GM06990 (cell line): ENCODE data around the gene APOD.

Experiments used
- DNase-seq: peaks from one replicate; pipeline ENCODE4 v3.0.0-alpha.2; 2011; ENCODE audit not compliant: insufficient read length; ENCODE audit errors: extremely low read depth
- H3K27me3 ChIP-seq: replicated peaks from 2 replicates; pipeline ENCODE4 v1.6.0; 2011; ENCODE audit warnings: low read length; ENCODE audit not compliant: control insufficient read depth, insufficient read depth
- H3K36me3 ChIP-seq: 2 replicates; pipeline ENCODE4 v1.5.1; 2011; ENCODE audit warnings: low read length; ENCODE audit not compliant: control insufficient read depth, insufficient read depth
- H3K4me3 ChIP-seq: replicated peaks from 2 replicates; pipeline ENCODE4 v1.5.1; 2011; ENCODE audit warnings: low read depth, mild to moderate bottlenecking, control low read depth, low read length
- CTCF ChIP-seq: IDR thresholded peaks from 2 replicates; pipeline ENCODE4 v1.5.1; 2011; ENCODE audit warnings: low read length, control low read depth, mild to moderate bottlenecking, inconsistent platforms; ENCODE audit not compliant: insufficient read depth, poor library complexity, severe bottlenecking

APOD gene

DNA sequence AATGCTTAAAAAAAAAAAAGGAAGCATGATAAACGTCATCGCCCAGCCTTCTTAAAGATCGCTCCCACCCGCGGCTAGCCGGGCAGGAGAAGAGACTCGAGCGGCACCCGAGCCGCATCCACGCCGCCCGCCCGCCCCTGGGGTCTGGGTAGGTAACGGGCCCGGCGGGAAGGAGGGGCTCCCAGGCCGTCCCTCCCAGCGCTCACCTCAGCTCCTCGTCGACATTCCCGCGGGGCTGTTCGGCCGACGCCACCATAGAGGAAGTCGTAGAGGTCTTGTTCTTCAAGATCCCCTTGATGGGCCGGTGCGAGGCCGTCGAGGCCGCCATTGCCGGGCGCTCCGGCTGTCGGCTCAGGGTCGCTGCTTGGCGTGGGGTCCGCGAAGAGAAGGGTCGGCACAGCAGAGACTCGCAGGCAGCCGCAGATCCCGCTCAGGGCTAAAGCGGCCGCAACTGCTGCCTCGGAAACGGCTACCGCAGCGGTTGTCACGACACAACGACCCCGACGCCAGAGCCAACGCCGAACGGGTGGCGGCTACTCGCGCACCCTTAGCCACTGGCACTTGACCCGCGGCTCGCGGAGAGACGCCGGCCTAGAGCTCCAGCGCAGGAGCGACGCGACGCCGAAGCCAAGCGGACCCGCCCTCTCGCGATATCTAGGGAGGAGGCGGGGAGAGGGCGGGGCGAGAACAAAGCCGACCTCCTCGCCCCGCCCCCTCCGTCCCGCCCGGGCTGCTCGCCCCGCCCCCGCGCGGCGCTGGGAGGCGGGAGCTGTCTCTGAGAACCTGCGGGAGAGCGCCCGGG, 40.8 kb downstream of the APOD start, which contains the start of gene PPP1R2:
Gene PPP1R2, minus strand, starts transcription at position 628 of the 802 bp plus-strand sequence. Its CDS starts 300 bp downstream, at position 328.
- Histone ChIP-seq H3K27me3 (no peaks in the 10 kb centered on the region), H3K4me3 (peak within 1 kb of the TSS; percentile 88), H3K36me3 (no peaks in the 10 kb centered on the region)
- no peak for TF ChIP-seq CTCF
- peak; percentile 92 for DNase-seq

- Histone ChIP-seq H3K4me3 (peak overlapping the region; percentile 88), H3K36me3 (no peaks in the 10 kb centered on the region), H3K27me3 (no peaks in the 10 kb centered on the region)
- TF ChIP-seq CTCF, result no peak
- DNase-seq, result peak; percentile 22
Measured at GRCh38 chr3:195542316-195542697, 41.4 kb downstream of the APOD start.

DNA sequence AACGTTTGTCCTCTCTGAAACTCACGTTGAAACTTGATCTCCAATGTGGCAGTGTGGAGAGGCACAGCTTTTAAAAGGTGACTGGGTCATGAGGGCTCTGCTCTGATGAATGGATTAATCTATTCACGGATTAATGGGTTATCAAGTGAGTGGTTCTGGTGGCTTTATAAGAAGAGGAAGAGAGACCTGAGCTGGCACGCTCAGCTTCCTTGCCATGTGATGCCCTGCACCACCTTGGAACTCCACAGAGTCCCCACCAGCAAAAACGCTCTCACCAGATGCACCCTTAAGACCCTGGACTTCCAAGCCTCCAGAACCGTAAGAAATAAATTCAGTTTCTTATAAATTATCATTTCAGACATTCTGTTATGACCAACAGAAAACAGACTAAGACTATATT, 43.2 kb downstream of the APOD start:
- no peak for TF ChIP-seq CTCF
- H3K4me3 ChIP-seq, result peak overlapping the region; percentile 88
- no peaks in the 10 kb centered on the region for H3K27me3 ChIP-seq
- H3K36me3 ChIP-seq, result no peaks in the 10 kb centered on the region
- no peak for DNase-seq

DNA sequence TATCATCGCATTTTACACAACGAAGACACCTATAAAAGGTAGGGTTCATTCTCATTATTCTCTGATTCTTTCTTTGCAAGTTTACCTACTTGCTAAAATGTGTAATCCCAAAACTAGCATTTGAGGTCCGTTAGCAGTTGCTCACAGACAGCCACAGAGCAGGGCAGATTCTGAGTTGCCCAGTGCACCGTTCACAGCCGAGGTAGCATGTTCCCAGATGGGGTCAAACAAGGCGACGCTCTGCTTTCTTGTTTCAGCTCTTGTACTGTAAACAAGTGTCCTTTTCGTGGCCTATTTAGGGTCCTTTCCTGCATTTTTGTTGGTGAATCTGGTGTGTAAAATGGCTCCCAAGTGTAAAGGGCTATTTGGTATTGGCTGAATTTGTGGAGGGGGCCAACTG, 43.7 kb downstream of the APOD start:
- no peak for DNase-seq
- no peak for TF ChIP-seq CTCF
- H3K4me3 ChIP-seq, result peak overlapping the region; percentile 88
- no peaks in the 10 kb centered on the region for H3K27me3 ChIP-seq
- H3K36me3 ChIP-seq, result no peaks in the 10 kb centered on the region

DNA sequence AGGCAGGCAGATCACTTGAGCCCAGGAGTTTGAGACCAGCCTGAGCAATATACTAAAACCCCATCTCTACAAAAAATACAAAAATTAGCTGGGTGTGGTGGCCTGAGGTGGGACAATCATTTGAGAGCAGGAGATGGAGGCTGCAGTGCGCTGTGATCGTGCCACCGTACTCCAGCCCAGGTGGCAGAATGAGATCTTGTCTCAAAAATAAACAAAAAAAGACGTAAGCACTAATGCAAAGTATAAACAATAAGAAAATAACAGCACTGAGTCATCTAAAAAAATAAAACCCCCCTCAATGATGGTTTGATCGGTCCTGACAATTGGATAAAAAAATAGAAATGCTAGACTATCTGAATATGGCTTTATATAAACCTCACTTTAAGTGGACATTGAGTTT, 44.3 kb downstream of the APOD start:
- Histone ChIP-seq H3K36me3 (no peaks in the 10 kb centered on the region), H3K4me3 (no peak overlapping the region; the same call in 1 of the 2 replicates), H3K27me3 (no peaks in the 10 kb centered on the region)
- TF ChIP-seq CTCF, result no peak
- no peak for DNase-seq
